GM23338 (cell line): ENCODE data around the gene KCNMA1.

Source experiments
- CREB1 ChIP-seq: fragments of 250-450 bp; sonication (Bioruptor Pico); IDR thresholded peaks from 2 replicates; pipeline ENCODE4 v1.5.0; 2020; ENCODE audit warnings: low read depth, mild to moderate bottlenecking, moderate library complexity
- CTCF ChIP-seq, 2 experiments: fragments of 200-600 bp in 1 of 2; sonication (generic) in 1 of 2; conservative IDR thresholded peaks; 2 replicates each; pipeline versions ENCODE4 v1.5.1 to v1.6.1; 2016 to 2017; ENCODE audit warnings: antibody characterized with exemption in 2 of 2, low read depth in 2 of 2, mild to moderate bottlenecking in 2 of 2, moderate library complexity in 1 of 2
- ETS1 ChIP-seq: IDR thresholded peaks from 2 replicates; pipeline ENCODE4 v1.6.1; 2016; ENCODE audit warnings: antibody characterized with exemption
- EZH2 ChIP-seq: fragments of 200-600 bp; sonication (generic); IDR thresholded peaks from one replicate; pipeline ENCODE4 v1.8.0; 2017; ENCODE audit warnings: antibody characterized with exemption, mild to moderate bottlenecking, low read depth; ENCODE audit not compliant: unreplicated experiment
- EZH2phosphoT487 ChIP-seq: fragments of 200-600 bp; sonication (generic); IDR thresholded peaks from one replicate; pipeline ENCODE4 v1.8.1; 2018; ENCODE audit warnings: antibody characterized with exemption; ENCODE audit not compliant: unreplicated experiment
- JUNB ChIP-seq: IDR thresholded peaks from one replicate; pipeline ENCODE4 v1.6.1; 2016; ENCODE audit warnings: antibody characterized with exemption; ENCODE audit not compliant: unreplicated experiment
- NANOG ChIP-seq: IDR thresholded peaks from 2 replicates; pipeline ENCODE4 v1.6.1; 2016; ENCODE audit warnings: antibody characterized with exemption, borderline replicate concordance
- POLR2AphosphoS5 ChIP-seq: IDR thresholded peaks from 2 replicates; pipeline ENCODE4 v1.6.1; 2016; ENCODE audit warnings: antibody characterized with exemption, low read depth
- REST ChIP-seq: IDR thresholded peaks from one replicate; pipeline ENCODE4 v1.6.1; 2018; ENCODE audit warnings: antibody characterized with exemption; ENCODE audit not compliant: unreplicated experiment
- ZNF114 ChIP-seq: fragments of 250-450 bp; sonication (Bioruptor Pico); IDR thresholded peaks from 2 replicates; pipeline ENCODE4 v1.5.0; 2020; ENCODE audit warnings: mild to moderate bottlenecking, moderate library complexity
- ZNF331 ChIP-seq: fragments of 250-450 bp; sonication (Bioruptor Pico); IDR thresholded peaks from 2 replicates; pipeline ENCODE4 v1.5.0; 2020; ENCODE audit warnings: low read depth, mild to moderate bottlenecking, moderate library complexity

GRCh38 chr10:77431980-77432797 lies 205.4 kb downstream of the KCNMA1 start:
- no peak for TF ChIP-seq CTCF (conservative IDR thresholded peaks at IDR 0.05; ENCODE audit: low read depth in 2 of 2)
- no peak for TF ChIP-seq EZH2phosphoT487
- no peak for TF ChIP-seq POLR2AphosphoS5
- no peak for TF ChIP-seq EZH2
- TF ChIP-seq REST, result no peak
- TF ChIP-seq NANOG, result no peak
- no peak for TF ChIP-seq JUNB
- no peak for TF ChIP-seq CREB1 (CRISPR knock-in tag)
- no peak for TF ChIP-seq ETS1
- TF ChIP-seq ZNF114, result no peak
- no peak for TF ChIP-seq ZNF331 (CRISPR knock-in tag)
